Ecto neural progenitor cell (in vitro differentiated cells): Measurements from ENCODE around the gene TPPP.
A peak's percentile ranks its signal among the peaks of the same experiment; 100 is the strongest.

ENCODE experiments used
- DNase-seq: peaks from one replicate; pipeline ENCODE4 v3.0.0-alpha.2; 2018; ENCODE audit warnings: low spot score

The TPPP gene

DNA sequence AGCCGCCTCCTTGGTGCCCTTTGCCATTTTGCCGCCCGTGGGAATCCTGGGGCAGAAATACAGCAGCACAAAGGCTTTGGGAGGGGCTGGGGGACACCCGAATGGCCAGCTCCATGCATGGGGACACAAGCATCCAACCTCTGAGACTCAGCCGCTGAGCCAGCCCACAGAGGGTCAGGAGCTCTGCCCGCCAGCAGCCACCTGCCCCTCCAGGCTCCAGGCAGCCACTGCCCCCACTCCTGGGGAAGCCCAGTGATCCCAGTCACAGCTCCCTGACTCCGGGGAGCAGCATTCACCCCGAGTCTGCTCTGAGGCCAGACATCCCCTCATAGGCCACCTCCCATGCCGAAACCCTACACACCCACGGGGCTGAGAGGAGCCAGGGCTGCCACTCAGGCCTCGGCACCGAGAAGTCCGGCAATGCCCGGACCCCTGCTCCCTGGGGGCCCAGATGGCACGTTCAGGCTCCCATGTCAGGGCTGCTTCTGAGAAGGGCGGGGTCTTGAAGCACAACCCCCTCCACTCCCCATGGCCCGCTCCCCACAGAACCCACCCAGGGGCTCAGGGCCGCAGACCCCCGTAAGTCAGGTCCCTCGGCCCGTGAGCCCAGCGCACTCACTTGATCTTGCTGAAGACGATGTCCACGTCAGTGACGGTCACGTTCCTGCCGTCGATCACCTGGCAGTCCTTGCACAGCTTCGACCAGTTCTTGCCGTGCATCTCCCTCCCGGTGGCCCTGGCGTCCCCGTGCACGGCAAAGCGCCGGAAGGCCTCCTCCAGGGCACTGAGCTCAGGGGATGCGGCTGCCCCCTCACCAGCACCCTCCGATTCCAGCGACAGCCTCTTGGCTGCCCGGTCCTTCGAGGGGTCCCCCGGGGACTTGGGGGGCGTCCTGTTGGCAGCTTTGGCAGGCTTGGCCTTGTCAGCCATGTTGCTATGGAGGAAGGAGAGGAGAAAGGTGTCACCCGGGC, 15.7 kb downstream of the TPPP start:
- peak; percentile 43 for DNase-seq

DNA sequence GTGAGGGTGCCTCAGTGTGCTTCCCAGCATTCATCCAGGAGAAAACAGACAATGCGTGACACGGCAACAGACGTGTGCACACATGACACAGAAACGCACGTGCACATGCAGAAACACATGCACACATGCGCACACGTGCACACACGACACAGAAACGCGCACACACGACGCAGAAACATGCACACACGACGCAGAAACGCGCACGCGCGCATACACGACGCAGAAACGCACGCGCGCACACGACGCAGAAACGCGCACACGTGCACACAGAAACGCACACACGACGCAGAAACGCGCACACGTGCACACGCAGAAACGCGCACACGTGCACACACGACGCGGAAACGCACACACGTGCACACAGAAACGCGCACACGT, 16.5 kb downstream of the TPPP start:
- DNase-seq, result no peak

DNA sequence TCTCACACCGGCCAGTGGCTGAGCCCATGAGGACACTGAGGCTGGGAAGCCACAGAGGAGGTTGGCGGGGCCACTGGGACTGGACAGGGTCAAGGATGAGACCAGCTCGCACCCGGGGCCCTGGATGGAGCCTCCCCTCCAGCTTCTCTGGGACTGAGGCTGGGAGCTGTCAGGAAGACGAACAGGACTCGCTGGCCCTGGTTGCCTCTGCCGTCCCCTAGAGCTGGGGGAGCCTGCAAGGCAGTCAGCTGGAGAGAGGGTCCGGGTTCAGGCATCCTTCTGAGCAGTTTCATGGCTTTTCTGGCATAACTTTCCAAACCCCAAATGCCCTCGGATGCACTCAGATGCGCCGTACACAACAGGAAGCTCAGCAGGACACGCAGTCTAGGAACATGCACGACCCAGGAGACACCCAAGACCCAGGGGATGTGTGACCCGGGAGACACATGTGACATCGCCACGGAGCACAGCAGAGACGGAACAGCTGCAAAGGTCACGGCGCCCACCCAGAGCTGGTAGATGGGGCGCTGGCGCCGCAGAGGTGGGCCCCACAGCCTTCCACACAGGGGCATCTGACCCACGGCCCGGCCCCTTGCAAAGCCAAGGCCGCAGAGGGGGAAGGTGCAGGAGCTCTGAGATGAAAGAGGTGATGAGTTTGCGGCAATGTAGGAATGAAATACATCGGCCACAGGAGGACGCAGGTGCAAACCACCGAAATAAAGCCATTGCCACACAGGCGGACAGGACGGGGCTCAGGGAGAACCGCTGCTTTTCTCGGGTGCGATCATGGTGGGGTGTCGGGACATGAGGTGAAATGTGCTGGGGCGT, 17.1 kb downstream of the TPPP start:
- peak; percentile 49 for DNase-seq

DNA sequence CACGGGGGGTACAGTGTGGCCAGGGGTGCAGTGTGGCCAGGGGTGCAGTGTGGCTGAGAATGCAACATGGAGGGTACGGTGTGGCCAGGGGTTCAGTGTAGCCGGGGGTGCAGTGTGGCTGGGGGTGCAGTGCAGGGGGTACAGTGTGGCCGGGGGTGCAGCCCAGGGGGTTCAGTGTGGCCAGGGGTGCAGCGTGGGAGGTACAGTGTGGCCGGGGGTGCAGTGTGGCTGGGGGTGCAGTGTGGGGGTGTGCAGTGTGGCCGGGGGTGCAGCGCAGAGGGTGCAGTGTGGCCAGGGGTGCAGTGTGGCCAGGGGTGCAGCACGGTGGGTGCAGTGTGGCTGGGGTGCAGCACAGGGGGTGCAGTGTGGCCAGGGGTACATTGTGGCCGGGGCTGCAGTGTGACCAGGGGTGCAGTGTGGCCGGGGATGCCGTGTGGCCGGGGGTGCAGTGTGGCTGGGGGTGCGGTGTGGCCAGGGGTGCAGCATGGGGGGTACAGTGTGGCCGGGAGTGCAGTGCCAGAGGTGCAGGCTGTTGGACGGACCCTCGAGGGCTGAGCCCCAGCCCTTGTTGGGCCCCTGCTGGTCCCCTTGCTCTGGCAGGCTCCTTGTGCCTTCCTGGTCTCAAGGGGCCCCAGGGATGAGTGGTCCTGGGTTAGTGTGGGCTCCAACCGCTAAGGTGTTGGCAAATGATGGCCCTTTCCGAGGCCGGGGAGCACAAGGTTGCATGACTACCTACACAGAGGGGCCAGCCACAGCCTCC, 17.9 kb downstream of the TPPP start:
- peak; percentile 43 for DNase-seq

DNA sequence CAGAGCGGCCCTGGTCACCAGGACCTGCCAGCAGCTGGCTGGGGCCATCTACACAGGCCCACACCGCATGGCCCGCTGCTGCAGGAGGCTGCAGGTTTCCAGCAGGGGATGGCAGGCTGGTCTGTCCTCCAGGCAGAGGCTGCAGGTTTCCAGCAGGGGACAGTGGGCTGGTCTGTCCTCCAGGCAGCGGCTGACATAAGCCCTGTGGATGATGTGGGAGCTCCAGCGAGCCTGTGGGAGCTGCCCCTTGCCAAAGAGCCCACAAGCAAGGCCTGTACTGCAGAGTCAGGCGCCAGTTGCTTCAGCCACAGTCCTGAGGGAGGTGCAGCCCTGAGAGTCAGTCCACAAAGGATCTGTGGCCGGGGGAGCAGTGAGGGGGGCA, 18.5 kb downstream of the TPPP start:
- DNase-seq, result no peak

DNA sequence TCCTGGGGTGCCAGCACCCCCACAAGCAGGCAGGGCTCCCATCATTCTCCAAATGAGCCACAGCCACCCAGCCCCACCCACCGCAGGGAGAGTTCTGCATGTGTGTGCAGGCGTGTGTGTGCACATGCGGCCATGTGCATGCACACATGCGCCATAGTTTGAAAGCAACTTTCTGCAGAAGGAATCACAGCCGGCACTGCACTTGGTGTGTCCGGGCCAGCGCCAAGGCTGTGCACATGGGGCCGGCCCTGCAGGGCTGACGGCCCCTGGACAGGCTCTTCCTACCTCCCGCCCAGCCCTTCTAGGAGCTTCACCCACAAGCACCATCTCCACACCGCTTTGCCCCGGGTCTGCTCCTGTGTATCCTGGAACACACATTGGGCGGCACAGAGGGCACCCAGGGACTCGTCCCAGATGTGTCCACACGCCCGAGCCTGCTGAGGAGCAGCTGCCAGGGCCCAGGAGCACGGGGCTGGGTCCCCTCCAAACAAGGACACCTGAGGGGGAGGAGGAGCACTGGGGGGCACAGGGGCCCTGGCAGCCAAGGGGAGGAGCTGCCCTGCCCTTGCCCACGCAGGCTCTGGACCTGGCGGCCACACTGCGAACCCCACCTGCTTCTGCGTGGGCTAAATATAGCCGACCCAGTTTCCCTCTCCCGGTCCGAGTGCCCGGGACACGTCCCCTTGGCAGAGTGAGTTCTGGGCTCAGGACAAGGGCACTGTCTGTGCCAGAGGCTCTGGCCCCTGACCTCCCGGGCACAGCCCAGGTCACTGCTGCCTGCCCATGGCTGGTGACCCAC, 19.1 kb downstream of the TPPP start:
- DNase-seq, result no peak

DNA sequence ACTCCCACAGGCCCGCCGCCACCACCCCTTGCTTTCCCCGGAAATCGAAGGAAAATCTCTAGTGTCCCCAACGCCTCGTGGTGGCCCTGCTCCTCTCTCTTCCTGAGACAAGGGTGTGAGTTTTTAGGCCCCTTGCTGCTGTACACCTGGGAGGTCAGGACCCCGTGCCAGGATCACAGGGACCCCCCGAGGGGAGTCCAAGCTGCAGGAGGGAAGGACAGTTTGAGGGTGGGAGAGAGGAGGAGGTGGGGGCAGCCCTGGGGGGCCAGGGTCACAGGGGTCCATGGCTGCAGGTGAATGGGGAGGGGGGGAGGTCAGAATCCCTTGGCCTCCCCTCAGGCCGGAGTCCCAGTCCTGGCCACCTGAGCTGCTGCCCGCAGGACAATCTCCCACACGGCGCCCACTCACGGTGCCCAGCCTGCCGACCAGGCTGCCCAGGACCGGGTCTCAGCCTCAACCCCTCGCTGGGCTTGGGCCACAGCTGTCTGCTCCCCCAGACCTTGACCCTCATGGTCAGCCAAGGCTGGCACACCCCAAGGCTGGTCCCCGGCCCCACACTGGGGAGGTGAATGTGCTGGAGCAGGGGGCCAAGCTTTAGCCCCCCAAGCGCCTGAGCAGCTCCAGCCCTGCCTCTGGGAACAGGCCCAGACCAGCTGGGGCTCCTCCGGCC, 19.9 kb downstream of the TPPP start:
- DNase-seq, result no peak

DNA sequence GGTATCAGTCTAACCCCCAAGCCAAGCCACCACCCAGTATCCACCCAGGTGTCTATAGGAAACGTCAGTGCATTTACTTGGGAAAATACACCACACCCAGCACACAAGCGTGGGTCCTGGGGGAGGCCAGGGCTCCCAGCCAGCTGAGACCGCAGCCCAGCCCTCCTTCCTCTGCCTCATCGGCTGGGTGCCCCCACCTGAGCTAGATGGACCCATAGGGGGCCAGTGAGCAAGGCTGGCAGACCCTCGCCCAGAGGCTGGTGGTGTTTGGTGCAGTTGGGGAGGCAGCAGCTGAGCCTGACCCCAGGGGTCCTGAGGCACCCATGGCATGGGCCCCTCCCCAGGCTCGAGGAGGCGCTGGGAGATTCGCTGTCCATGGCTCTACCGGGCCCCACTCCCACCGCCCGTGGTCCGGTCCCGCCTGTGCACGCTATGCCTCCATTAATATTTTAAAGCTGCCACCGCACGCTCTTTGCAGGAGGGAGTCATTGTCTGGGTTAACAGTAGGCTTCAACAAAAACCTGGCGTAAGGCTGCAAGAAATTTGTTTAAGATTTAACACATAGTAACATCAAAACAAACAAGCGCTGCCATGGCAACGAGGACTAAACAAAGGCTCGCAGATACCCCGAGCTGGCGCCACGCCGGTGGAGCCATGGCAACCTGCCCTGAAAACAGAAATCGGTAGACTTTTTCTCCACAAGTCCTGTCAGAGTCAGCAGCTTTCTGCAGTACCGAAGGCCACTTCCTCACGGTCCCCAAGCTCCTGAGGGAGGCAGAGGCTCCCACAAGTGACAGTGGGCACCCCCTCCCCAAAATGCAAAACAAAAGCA, 20.6 kb downstream of the TPPP start:
- DNase-seq, result peak; percentile 81

DNA sequence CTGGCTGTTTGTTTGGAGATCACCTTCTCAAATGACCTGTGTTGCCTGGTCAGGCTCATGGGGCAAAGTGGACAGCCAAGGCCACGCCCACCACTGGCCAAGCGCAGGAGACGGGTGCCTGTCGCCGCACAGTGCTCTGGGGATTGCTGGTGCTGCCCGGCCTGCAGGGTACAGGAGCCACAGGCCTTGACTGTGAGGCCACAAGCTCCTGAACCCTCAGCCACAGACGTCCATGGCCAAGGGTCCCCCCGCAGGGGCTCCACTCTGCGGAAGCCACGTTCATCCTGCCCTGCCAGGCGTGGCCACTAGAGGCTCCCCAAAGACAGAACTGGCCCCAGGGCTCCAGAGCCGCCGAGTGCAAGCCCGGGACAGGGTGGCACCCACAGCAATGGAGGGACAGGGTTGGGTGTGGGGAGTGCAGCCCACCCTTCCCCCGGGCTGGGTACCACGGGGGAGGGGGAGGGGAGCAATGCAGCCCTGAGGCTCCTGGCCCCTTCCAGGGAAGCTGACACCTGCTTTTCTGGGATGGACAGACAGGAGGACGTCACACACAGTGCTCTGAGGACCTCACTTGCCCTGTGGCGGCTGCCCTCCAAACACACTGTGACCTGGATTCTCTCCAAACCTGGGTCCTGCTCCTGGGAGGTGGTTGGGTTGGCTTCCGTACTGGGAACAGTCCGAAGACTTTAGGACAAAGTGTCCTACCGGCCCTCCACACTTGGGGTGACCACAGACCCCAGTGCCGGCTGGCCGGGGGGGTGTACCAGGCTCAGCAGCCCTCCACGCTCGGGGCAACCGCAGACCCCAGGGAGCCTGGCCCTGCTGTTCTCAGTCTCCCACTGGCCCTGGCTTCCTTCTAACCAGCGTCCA, 21.5 kb downstream of the TPPP start:
- peak; percentile 83 for DNase-seq

DNA sequence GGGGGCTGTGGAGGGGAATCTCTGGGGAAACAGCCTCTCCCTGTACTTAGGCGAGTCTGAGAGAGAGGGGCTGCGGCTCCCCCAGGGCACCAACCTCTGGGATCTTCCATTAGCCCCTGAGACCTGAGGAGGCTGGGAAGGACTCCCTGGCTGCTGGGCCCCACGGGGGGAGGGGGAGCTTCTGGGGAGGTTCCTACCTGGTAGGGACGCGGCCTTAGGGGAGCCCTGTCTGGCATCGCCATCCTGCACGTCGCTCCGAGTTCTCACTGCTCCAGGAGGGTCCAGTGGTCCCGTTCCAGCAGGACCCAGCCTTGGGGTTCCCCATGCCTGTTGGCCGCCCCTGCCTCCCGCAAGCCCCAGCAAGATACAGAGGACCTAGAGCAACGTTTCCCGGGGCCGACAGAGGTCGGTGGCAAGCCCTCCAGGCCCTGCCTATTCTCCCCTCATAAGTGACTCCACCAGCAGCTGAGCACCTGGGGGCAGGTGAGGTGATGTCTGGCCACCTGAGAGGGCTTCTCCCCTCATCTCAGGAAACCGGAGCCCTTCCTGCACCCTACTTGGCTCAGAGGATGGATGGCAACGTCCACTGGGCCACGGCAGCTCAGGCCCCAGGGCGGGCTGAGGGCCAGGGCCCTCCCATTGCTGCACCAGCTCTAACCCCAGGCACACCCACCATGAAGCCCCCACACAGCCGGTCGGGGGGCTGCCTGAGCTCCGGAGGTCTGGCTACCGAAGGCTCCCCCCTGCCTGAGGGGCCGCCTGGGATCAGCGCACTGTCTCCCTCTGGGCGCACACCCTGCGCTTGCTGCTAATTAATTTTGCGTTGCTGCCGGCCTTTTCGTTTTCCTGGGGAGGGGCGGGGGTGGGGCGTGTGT, 22.5 kb downstream of the TPPP start:
- no peak for DNase-seq

DNA sequence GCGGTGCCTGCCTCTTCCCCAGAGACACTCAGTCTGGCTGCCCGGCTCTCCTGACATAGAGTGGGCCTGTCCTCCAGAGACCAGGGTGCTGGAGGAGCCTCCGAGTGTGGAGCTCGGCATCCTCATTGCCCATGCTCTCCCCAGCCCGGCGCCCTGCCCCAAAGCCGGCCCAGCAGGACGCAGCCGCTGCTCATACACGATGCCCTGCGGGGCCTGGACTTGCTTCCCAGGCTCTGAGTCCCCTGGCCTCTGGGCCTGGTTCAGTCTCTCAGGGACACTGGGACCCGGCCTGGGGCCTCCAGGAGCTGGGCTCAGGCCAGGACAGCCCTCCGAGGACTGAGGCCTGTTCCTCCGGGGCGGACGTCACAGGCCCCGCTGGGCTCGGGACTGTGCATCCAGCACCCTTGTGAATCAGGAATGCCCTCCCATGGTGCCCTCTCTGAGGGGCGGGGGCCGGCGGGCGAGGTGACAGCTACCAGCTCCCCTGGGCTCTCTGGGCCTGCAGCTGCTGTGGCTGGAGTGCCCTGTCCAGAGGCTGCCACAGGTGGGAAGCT, 23.2 kb downstream of the TPPP start:
- DNase-seq, result no peak

DNA sequence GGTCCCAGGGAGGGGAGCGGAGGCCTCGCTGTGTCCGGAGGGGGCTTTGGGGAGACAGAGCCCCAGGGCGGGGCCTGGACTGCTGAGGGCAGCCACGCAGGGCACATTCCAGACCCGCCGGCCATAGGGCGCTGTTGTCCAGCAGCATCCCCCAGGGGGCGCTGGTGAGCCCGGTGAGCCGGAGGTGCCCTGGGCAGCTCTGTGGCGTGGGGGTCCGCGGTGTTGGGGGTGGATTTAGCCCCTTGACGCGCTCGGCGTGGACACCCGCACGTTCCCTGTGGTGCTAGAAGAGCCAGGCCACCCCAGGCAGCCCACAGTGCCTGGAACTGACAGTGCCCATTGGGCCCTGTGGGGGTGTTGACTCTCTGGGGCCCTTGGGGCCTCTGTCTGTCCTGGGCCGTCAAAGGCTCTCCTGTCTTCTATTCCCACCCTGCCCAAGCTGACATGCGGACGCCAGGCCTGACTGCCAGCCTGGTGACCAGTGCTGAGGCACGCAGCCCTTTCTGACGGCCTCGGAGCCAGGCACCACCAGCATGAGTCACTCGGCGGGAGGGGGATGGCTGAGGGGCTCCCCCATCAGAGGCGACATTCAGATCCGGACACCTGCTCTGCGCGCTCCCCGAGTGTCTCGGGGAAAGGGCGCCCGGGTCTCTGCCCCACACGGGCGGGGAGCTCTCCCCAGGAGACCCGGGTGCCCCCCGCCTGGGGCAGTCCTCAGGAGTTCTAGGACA, 23.9 kb downstream of the TPPP start:
- peak; percentile 79 for DNase-seq

DNA sequence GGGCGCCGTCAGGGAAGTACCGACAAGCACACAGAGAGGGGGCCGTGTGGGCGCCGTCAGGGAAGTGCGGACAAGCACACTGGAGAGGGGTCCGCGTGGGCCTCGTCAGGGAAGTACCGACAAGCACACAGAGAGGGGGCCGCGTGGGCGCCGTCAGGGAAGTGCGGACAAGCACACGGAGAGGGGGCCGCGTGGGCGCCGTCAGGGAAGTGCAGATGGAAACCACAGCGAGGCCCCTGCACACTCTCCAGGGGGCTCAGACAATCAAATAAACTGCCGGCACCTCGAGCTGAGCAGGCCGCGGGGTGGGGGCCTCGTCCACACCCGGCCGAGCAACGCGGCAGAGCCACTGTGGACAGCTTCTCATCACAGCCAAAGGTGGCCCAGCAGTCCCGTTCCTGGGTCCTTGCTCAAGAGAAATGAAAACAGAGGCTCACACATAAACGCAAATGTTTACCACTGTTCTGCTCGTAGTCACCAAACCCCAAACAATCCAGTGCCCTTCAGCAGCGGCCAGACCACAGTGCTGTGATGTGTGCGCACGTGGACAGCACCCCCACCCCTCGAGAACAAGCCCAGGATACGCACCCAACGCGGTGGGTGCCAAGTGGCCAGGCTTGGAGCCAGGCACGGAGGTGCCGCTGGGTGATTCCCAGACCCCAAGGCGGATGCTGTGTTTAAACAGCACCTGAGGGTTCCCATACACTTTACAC, 24.7 kb downstream of the TPPP start:
- DNase-seq, result no peak

DNA sequence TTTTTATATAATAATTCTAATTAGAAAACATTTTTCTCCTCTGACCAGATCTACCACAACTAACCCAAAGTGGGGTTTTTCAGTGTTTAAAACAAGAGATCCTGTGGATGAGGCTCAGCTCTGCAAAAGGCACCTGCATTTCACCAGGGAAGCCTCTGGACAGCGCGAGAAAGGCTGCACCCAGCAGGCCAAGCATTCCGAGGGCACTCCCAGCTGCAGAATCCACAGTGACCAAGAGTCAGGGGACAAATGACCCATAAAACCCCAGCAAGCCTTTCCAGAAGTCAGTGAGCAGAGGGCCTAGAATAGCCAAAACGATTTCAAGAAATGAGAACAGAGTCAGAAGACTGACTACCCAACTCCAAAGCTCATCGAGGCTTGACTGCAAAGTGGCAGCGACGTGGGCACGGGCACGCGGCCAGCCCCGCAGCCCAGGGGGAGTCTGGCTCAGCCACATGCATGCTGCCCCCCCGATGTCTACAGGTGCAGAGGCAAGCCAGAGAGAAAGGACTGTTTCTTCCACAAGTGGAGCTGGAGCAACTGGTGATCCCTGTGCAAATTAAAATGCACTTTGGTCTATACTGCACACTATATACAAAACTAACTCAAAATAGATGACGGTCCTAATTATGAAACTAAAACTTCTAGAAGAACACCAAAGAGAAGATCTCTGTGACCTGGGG, 26.2 kb downstream of the TPPP start:
- DNase-seq, result no peak

DNA sequence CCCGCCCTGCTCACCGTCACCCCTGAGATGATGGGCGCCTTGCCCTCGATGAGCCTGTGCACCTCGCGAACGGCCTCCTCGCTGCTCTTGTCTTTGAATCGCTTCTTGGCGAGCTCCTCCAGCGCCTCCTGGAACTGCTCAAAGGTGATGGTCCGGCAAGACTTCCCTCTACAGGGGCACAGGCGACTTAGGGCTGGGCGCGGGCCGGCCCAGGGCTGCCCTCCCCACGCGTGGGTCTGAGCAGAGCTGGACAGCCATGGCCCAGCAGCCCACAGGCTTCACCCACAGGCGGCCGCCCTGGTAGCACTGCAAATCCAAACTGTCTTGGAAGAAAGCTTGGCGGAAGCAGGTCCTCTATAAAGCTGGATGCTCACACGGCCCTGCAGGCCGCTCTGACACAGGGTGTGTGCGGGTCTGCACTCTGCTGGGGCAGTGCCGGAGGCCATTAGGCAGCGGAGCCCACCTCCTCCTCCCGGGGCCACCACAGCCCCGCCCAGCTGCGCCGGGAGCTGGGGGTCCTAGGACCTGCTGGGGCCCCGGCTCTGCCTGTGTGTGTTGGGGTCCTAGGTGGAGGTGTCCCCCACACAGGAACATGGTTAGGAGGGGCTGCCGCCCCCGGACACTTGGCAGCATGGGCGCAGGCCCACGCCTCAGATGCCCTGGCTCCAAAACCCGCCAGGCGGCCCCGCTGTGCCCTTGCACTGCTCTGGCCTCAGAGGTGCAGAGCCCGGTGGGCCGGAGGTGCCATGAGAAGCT, 27.0 kb downstream of the TPPP start:
- no peak for DNase-seq
